ENCODE results near the gene TIMM44.

The TIMM44 gene

DNA sequence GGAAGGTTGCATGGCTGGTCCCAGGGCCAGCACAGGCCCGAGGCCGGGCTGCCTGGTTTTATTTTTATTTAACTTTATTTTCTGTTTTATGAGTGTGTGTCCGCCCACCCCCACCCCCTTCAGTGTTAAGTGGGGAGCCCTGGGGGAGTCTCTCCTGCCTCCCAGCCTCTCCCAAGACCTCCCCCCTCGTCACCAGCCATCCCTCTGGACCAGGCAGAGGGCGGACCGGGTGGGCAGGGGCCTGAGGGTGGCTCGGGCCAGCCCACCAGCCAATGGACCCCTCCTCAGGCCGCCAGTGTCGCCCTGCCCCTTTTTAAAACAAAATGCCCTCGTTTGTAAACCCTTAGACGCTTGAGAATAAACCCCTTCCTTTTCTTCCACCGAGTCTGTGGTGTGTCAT, 29.4 kb downstream of the TIMM44 start:
- no peak for DNase-seq (ENCODE audit: low spot score)

DNA sequence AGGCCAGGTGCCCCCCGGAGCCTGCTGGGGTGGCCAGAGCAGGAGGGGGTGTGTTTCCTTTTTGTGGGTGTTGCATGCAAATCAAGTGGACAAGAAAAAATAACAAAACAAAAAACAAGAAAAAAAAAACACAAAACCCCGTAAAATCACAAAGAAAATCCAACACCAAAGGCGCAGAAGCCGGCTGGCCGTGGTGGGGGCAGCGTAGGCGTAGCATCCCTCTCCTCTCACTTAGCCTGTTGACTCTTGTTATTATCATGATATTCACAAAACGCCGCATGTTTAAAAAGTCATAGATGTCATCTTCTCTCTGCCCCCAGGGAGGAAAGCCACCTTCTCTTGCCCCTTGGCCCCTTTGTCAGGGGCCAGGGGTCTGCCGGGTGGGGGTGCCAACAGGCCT, 29.8 kb downstream of the TIMM44 start:
- no peak for DNase-seq (ENCODE audit: low spot score)

DNA sequence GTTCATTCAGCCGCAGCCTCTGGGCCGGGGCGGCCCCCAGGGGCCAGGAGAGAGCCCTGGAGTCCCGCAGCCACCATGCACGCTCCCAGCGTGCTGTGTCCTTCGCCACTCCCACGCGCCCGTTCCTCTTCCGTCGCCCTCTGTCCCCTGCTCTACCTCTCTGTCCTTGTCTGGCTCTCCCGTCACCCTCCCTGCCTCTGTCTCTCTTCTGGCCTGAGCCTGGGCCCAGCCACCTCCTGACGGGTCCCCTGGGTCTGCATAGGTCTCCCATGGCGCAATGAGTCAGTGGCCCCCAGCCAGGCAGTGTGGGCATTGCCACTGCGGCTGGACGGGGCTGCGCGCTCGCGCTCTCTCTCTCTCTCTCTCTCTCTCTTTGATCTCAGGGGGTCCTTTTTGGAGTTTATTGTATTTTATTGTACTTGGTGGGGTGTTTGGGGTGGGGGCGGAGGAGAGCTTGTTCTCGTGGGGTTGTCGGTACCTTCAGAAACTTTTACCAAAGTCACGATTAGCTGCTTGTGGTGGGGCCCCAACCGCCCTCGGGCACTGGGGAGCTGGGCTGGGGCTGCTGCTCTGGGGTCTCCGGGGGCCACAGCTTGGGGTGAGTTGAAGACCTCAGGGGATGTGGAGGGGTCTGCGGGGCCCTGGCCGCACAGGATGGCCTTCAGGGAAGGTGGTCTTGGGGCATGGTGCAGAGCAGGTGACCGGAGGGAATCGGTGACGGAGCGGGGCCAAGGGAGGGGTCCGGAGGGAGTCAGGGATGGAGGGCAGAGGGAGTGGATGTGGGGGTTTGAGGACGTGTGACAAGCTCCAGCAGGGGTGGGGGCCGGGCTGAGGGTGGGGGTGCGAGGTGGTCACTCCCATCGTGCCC, 30.5 kb downstream of the TIMM44 start:
- no peak for DNase-seq (ENCODE audit: low spot score)

DNA sequence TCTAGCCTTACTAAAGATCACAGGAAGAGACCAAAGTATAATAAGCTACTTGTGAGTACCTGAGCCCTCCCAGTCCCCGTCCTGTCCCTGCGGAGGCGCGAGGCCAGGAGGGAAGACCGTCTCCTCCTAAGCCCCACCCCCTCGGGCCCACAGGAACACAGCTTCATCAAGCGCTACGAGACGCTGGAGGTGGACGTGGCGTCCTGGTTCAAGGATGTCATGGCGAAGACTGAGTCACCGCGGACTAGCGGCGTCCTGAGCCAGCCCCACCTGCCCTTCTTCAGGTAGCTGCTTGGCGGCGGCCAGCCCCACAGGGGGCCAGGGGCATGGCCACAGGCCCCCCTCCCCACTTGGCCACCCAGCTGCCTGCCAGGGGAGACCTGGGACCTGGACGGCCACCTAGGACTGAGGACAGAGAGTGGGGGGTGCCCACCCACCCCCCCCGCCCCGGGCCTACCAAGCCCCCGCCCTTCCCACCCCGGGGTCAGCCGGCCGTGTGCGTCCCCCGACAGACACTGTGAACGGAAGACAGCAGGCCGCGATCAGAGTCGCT, 31.2 kb downstream of the TIMM44 start:
- no peak for DNase-seq (ENCODE audit: low spot score)

DNA sequence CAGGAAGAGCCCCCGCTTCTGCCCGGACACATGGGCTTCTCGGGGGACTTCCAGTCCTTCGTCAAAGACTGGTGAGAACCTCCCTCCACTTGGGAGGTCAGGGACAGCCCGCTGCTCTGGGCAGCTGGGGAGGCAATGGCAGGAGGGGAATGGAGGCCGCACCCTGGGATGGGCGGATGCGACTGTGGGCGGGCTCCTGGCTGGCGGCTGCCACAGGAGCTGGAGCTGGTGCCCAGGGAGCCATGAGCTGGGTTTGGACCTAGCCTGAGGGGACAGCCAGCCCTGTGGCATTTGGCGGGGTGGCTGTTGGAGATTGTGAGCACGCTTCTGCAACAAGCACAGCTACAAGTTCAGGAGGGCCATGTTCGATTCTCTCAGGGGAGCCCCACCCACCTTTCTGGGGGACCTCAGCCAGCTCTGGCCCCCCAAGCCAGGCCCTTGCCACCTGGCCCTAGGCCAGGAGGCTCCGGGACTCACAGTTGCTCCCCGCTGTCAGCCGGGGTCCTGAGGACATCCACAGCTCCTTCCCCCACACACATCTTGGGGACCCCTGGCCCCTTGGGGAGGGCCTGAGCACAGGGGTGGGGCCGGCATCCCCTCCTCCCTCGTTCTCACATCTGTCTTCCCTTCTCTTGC, 31.8 kb downstream of the TIMM44 start:
- DNase-seq (ENCODE audit: low spot score) = no peak

DNA sequence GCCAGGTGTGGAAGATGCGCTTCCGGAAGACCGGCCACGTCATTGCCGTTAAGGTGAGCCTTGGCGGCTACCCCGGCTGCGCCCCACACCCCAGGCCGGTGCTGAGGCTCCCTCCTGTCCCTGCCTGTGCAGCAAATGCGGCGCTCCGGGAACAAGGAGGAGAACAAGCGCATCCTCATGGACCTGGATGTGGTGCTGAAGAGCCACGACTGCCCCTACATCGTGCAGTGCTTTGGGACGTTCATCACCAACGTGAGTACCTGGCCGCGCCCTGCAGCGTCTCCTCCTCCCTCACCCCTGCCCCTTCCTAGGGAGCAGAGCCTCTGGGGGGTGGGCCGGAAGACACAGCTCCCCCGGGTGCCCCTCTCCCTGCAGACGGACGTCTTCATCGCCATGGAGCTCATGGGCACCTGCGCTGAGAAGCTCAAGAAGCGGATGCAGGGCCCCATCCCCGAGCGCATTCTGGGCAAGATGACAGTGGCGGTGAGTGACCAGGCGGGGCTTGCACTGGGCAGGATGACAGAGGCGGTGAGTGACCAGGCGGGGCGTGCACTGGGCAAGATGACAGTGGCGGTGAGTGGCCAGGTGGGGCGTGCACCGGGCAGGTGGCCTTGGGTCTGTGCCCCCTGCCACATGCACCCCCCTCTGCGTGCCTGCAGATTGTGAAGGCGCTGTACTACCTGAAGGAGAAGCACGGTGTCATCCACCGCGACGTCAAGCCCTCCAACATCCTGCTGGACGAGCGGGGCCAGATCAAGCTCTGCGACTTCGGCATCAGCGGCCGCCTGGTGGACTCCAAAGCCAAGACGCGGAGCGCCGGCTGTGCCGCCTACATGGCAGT, 32.9 kb downstream of the TIMM44 start:
- no peak for DNase-seq (ENCODE audit: low spot score)

DNA sequence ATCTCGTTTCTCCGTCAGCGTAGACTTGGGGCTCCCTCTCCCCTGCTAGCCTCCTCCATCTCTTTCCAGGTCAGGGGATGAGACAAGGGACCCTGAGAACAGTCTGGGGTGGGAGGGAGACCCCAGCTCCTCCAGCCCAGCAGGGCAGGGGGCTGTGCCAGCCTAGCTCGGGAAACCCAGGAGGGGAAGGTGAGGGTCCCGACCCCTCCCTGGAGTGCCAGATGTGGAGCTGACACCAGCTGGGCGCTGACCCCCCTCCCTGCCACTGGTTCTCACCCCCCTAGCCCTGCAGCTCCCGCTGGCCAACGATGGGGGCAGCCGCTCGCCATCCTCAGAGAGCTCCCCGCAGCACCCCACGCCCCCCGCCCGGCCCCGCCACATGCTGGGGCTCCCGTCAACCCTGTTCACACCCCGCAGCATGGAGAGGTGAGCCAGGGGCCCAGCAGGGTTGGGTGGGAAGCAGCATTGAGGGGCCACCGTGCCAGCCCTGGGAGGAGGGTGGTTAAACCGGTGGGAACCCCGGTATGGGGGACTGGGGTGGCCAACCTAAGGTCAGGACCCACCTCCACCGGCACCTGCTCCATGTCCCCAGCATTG, 33.9 kb downstream of the TIMM44 start:
- DNase-seq (ENCODE audit: low spot score) = no peak

DNA sequence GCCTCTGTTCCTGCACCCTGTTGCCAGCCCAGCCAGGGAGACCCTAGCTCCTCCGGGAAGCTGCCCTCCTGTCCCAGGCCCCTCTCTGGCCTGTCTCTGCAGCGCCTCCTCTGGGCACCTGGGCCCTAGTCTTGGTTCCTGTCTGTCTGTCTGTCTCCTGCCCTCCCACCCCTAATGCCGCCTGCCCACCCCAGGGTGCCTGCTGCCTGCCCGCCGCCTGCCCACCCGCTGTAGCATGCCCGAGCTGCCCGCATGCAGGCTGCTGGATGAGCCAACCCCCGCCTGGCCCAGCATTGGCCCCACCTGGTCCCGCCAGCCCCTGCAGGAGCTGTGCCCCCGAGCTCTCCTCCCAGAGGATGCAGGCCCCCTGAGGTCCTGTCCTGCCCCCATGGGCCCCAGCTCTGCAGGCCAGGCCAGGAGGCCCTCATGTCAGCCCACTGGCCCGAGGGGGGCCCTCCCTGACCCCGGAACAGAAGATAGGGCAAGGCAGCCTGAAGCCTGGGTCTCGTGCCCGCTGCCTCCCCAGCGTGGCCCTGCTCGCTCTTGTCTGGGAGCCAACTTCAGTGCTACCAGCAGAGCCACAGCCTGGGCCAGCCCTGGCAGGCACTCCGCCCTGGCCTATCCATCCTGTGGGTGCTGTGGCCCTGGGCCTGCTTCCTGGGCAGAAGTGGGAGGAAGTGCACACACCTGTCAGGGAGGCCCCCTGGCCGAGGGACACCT, 34.6 kb downstream of the TIMM44 start:
- no peak for DNase-seq (ENCODE audit: low spot score)

DNA sequence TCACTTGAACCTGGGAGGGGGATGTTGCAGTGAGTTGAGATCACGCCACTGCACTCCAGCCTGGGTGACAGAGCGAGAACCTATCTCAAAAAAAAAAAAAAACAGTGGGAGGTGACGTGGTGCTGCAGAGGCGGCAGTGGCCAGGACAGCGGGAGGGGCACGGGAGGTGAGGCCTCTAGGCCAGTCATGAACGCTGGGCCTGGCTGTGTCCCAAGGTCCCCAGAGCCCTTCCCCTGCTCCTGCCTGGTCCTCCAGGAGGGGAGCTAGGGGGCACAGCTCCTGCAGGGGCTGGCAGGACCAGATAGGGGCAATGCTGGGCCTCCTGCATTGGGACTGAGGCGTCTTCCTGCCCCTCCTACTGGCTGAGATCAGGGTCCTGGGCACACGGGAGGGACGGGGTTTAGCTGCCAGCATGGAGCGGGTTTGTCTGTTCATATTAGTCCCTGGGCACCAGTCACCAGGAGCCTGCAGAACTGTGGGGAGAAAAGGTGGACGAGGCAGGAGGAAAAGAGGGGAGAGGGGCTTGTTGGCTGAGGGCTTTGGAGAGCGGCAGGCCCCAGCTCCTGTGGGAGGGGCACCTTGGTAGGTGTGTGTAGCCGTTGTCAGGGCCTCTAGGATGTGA, 35.3 kb downstream of the TIMM44 start:
- no peak for DNase-seq (ENCODE audit: low spot score)

DNA sequence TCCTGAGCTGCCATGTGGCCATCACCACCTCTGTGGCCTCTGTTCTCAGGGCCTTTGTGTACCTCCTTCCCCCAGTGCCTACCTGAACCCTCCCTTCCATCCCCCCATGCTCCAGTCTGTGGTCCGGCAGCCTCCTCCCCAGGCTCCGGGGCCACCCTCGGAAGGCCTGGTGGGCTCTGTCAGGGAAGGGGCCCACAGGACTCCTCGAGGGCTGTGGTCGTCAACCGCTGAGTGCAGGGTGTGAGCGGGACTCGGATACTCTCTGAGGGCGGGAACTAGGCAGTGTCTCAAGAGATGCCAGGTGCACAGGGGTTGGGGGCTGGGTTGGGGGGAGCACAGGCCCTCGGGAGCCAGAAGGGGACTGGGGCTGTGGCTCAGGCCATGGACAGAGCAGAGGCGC, 35.9 kb downstream of the TIMM44 start:
- DNase-seq (ENCODE audit: low spot score) = no peak

DNA sequence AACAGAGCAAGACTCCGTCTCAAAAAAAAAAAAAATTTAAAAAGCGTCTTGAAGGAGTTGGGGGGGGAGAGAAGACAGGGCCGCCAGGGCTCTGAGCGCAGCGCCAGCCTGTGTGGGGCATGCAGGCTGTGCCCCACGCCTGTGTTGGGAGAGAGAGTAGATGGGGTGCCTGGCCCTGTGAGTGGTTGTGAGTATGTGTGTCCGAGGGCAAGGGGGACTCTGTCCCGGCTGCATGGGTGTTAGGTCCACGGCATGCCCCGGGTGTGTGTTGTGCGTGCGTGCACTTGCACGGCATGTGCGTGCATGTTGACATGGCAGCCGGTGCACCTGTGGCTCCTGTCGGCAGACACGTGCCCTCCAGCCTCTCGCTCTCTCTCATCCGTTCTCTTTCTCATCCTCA, 36.3 kb downstream of the TIMM44 start:
- no peak for DNase-seq (ENCODE audit: low spot score)

DNA sequence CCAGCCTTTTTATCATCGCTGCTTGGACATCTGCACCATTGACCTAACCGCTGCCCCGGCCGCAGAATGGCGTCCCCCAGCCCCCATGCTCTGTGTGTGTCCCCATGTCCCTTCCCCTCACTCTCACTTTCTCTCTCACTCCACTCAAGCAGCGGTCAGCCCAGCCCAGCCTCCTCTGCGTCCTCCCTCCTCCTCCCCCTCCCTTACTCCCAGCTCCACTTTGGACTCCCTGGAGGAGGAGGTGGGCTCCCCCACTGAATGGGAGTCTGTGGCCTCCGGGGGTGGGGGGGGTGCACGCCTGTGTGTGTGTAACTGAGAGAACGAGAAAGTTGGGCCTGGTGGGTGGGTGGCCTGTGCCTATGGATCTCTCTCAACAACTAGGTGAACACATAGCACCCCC, 37.6 kb downstream of the TIMM44 start:
- no peak for DNase-seq (ENCODE audit: low spot score)

DNA sequence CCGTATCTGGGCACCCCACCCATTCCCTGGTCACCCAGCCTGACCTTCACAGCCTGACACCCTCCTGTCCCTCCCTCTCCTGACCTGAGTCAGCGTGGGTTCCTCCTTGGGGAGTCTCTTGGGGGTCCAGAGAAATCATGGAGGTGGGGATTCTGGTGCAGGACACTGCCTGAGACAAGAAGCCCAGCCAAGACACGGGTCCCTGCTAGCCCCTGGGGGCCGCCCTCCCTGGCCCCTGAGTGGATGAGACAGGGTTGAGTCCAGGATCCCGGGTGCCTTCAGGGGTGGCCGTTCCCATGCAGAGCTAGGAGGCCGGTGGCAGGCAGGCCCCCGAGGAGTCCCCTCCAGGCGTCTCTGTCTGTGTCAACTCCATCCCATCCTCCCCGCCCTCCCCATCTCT, 38.2 kb downstream of the TIMM44 start:
- no peak for DNase-seq (ENCODE audit: low spot score)

DNA sequence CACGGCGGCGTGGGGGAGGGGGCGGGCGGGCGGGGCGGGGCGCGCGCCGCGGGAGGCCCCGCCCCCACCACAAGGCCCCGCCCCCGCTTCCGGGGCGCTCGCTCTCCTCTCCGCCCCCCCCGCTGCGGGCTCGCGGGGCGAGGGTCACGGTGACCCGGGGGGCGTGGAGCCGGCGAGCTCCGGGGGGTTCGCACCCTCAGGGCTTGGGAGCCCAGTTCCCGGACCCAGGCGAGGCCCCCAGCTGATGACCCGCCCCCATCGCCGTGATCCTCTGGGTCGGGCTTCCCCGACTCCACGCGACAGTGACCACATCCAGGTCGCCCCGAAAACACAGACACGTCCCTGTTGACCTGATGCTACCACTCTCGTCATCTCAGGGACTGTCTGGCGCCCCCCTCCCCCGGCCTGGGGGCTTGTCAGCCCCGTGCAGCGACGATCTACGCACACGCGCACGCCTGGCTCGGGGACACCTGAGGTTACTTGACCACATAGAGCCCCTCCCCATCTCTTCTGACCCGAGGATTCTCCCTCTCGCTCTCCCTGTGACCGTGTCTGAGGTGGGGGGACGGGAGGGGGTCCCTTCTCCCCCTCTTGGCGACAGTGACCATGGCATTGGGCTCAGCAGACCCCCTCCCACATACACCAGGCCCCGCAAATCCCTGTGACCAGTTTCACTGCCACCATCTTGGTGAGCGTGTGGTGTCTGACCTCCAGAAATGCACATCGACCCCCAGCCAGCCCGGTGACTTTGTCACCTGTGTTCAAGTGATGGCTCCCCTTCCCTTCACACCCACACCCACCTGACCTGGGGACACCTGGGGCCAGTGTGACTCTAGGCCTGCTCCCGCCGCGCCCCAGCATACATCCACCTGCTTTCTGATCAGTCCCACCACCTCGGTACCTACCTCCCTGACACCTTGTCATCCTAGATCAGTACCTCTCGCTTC, 39.1 kb downstream of the TIMM44 start:
- peak; percentile 76 for DNase-seq (ENCODE audit: low spot score)

DNA sequence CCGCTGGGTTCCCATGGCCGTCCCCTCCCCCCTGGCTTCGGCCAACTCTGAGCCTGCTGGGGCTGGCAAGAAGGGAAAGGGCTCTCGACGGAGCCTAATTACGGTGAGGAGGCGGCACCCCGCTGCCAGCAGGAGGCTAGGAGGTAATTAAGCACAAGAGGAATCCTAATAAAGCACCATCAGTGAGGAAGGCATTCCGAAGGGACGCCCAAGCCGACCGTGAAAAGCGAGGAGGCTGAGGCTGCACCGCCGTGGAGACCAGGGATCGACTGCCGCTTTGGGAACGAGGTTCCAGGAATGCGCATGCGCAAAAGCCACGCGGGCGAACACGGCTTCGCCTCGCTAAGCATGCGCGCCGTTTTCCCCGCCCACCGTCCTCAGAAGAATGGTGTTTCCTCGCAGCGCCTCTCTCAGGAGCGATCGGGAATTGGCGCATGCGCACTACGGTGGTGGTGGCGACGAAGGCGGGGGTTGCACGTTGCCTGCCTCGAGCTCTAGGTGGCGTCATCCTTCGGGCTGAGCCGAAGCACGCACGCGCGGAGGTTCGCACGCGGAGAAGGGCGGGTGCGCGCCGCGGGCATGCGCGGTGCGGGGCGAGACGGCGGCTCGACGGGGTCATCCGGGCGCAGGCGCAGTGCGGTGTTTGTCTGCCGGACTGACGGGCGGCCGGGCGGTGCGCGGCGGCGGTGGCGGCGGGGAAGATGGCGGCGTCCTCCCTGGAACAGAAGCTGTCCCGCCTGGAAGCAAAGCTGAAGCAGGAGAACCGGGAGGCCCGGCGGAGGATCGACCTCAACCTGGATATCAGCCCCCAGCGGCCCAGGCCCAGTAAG, 40.0 kb downstream of the TIMM44 start, which contains the start of gene MAP2K7:
MAP2K7 (plus strand) TSS at position 634 of the 830 bp plus-strand sequence; CDS start at position 702, 68 bp downstream.
- DNase-seq (ENCODE audit: low spot score) = peak; percentile 99

DNA sequence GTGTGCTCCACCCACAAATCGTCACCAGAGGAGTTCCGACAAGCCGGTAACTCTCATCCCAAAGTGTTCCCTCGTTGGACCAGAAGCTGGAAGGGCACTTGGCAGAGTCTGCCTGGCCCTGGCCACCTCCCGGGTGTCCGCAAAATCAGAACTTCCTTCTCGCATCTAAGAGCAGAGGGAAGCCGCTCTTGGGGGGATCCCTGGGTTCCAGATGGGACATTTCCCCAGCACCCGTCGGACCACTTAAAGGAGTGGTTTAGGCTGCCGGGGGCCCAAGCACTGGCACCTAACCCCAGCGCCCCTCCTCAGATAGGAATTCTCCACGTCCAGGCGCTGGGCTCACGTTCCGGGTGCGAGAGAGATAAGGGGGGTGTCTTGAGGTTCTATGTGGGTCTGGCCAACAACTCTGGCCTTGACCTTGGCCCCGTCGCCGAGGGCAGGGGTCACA, 40.6 kb downstream of the TIMM44 start:
- no peak for DNase-seq (ENCODE audit: low spot score)

DNA sequence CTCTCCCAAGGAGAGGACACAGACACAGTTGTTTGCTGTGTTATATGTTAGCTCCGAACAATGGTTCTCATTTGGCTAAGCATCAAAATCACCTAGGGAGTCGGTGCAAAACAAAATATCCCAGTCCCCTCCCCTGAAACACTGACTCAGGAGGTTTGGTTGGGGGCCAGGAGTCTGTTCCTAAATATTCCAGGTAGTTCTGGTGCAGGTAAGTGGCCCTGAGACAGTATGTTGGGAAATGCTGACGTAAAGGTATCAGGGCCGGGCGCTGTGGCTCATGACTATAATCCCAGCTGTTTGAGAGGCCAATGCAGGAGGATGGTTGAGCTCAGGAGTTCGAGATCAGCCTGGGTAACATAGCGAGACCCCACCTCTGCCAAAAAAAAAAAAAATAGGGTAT, 42.1 kb downstream of the TIMM44 start:
- DNase-seq (ENCODE audit: low spot score) = no peak

DNA sequence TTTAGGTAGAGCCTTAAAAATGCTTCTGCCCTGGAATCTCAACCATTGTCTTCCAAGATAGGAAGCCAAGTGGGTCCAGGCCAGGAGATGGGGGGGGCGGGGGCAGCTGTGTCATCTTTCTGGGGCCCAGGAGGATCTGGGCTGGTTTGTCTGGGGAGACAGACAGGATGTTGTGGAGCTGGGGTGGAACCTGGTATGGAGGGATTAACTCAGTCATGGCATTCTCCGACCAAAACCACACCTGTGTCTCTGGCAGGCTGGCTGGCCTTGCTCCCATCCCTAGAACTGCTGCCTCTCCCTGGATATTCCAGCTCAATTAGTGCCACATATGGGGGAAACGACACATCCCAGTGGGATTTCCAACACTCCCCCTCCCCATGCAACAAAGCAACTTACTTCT, 42.5 kb downstream of the TIMM44 start:
- DNase-seq (ENCODE audit: low spot score) = no peak
